ENCODE measurements around the gene GDPD3. TPM values are rescaled to one million over a fixed set of nuclear protein-coding genes. Genes with fewer than 3 reads are reported as not detected.
A peak's percentile ranks its signal among the peaks of the same experiment; 100 is the strongest.

GDPD3 gene
- total and polyA plus RNA-seq, 9 of the 15 experiments (the other 6 are each of a cell fraction or from before 2014, with no cell fraction given): 0.47 to 3.9 (median 1.1) TPM

DNA sequence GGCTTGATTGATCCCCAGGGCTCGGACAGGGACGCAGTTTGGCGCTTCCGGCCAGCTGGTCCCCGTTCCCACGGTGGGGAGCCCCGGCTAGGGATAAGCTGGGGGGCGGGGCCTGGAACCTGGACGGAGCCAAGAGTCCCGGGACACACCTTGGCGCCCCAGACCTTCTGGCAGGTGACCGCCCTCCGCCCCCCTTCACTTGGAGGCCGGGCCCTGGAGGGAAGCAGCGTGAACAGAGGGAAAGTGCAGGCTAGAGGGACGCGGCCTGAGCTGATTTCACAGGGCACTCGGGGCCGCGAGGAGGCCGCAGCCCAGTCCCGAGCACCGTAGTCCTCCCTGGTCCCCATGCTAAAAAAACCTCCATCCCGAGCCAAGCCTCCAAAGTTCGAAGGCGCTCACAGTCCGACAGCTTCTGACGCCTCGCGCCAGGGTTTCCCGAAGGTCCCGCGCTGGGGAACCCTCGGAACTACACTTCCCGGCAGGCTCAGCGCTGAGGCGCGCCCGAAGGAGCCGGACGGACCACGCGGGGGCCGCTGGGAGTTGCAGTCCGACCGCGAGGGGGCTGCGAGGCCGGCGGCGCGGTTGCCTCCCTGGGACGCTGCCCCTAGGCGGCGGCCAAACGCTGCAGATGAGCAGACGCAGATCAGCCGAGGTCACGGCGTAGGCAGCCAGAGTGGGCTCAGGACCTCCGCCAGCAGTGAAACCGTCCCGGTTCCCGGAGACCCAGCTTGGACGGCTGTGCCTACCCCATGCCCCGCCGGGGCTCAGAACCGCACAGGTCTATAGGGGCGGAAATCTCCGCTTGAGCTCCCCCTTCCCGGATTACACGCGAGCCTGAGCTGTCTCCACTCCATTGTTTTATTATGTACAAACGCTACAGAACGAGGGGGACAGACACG is 21.6 kb downstream of the GDPD3 start, which contains the start of gene TBX6 (continued):
- TF ChIP-seq, protein P1, sequence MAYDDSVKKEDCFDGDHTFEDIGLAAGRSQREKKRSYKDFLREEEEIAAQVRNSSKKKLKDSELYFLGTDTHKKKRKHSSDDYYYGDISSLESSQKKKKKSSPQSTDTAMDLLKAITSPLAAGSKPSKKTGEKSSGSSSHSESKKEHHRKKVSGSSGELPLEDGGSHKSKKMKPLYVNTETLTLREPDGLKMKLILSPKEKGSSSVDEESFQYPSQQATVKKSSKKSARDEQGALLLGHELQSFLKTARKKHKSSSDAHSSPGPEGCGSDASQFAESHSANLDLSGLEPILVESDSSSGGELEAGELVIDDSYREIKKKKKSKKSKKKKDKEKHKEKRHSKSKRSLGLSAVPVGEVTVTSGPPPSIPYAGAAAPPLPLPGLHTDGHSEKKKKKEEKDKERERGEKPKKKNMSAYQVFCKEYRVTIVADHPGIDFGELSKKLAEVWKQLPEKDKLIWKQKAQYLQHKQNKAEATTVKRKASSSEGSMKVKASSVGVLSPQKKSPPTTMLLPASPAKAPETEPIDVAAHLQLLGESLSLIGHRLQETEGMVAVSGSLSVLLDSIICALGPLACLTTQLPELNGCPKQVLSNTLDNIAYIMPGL (CRISPR knock-in tag; IDR thresholded peaks at IDR 0.05): peak; percentile 87; the same call in 1 of the 2 replicates
- TF ChIP-seq, protein P2, sequence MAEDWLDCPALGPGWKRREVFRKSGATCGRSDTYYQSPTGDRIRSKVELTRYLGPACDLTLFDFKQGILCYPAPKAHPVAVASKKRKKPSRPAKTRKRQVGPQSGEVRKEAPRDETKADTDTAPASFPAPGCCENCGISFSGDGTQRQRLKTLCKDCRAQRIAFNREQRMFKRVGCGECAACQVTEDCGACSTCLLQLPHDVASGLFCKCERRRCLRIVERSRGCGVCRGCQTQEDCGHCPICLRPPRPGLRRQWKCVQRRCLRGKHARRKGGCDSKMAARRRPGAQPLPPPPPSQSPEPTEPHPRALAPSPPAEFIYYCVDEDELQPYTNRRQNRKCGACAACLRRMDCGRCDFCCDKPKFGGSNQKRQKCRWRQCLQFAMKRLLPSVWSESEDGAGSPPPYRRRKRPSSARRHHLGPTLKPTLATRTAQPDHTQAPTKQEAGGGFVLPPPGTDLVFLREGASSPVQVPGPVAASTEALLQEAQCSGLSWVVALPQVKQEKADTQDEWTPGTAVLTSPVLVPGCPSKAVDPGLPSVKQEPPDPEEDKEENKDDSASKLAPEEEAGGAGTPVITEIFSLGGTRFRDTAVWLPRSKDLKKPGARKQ (CRISPR knock-in tag; IDR thresholded peaks at IDR 0.05): no peak
- TF ChIP-seq ZNF668 (CRISPR knock-in tag; IDR thresholded peaks at IDR 0.05) (no peak), RNF2 (IDR thresholded peaks at IDR 0.05) (0 out of 2 replicates have a peak, but pooled peaks have one; percentile 16), ZNF436 (CRISPR knock-in tag; IDR thresholded peaks at IDR 0.05) (no peak), IRF2 (CRISPR knock-in tag; IDR thresholded peaks at IDR 0.05) (no peak), BRD9 (IDR thresholded peaks at IDR 0.05; ENCODE audit: low read depth, partially characterized antibody) (no peak), TAF15 (IDR thresholded peaks at IDR 0.05; ENCODE audit: low read depth, low read length) (no peak), RBM14 (IDR thresholded peaks at IDR 0.05; ENCODE audit: borderline replicate concordance, insufficient read depth, low read depth, low read length) (no peak), ZEB2 (IDR thresholded peaks at IDR 0.05) (no peak), SMARCB1 (IDR thresholded peaks at IDR 0.05; ENCODE audit: insufficient read length, low read depth) (no peak), ESRRB (CRISPR knock-in tag; IDR thresholded peaks at IDR 0.05; ENCODE audit: borderline replicate concordance) (0 out of 2 replicates have a peak, but pooled peaks have one; percentile 68), ATF7 (IDR thresholded peaks at IDR 0.05) (peak; percentile 38; the same call in 1 of the 2 replicates), TAF1 (IDR thresholded peaks at IDR 0.05; ENCODE audit: control insufficient read depth, extremely low read depth, insufficient read depth, low read length, severe bottlenecking) (peak; percentile 58), CREBBP (IDR thresholded peaks at IDR 0.05; ENCODE audit: low read depth, low read length) (no peak), KLF16 (IDR thresholded peaks at IDR 0.05) (peak; percentile 6; the same call in 1 of the 2 replicates), HDAC8 (tag; IDR thresholded peaks at IDR 0.05) (no peak), KDM5B (IDR thresholded peaks at IDR 0.05; ENCODE audit: insufficient replicate concordance, low read depth, low read length) (peak; percentile 68), RHOXF2B (CRISPR knock-in tag; conservative IDR thresholded peaks at IDR 0.05) (no peak), ZNF707 (CRISPR knock-in tag; conservative IDR thresholded peaks at IDR 0.05) (no peak)
- TF ChIP-seq, protein P3, sequence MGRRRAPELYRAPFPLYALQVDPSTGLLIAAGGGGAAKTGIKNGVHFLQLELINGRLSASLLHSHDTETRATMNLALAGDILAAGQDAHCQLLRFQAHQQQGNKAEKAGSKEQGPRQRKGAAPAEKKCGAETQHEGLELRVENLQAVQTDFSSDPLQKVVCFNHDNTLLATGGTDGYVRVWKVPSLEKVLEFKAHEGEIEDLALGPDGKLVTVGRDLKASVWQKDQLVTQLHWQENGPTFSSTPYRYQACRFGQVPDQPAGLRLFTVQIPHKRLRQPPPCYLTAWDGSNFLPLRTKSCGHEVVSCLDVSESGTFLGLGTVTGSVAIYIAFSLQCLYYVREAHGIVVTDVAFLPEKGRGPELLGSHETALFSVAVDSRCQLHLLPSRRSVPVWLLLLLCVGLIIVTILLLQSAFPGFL (CRISPR knock-in tag; IDR thresholded peaks at IDR 0.05): no peak
- TF ChIP-seq, protein P4, sequence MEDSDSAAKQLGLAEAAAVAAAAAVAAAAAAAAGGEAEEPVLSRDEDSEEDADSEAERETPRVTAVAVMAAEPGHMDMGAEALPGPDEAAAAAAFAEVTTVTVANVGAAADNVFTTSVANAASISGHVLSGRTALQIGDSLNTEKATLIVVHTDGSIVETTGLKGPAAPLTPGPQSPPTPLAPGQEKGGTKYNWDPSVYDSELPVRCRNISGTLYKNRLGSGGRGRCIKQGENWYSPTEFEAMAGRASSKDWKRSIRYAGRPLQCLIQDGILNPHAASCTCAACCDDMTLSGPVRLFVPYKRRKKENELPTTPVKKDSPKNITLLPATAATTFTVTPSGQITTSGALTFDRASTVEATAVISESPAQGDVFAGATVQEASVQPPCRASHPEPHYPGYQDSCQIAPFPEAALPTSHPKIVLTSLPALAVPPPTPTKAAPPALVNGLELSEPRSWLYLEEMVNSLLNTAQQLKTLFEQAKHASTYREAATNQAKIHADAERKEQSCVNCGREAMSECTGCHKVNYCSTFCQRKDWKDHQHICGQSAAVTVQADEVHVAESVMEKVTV (CRISPR knock-in tag; IDR thresholded peaks at IDR 0.05): peak; percentile 75

Data from K562 (cell line).